Mesendoderm (in vitro differentiated cells): Measurements from ENCODE around the gene CTNNA2.

ENCODE experiments used
- DNase-seq: peaks from one replicate; pipeline ENCODE4 v3.0.0; 2013
- H2AK5ac ChIP-seq: 2 replicates; pipeline ENCODE4 v1.6.1; 2013; ENCODE audit warnings: low read length, inconsistent platforms
- H2BK120ac ChIP-seq: 2 replicates; pipeline ENCODE4 v1.6.1; 2013; ENCODE audit warnings: low read depth, mild to moderate bottlenecking, low read length, moderate library complexity, mixed read lengths
- H2BK15ac ChIP-seq: replicated peaks from 2 replicates; pipeline ENCODE4 v1.6.1; 2013; ENCODE audit warnings: low read depth, mild to moderate bottlenecking, moderate library complexity
- H2BK5ac ChIP-seq: 2 replicates; pipeline ENCODE4 v1.6.1; 2013; ENCODE audit warnings: low read length, inconsistent platforms
- H3K18ac ChIP-seq: 2 replicates; pipeline ENCODE4 v1.6.1; 2013; ENCODE audit warnings: mild to moderate bottlenecking, low read length, mixed read lengths
- H3K23ac ChIP-seq: one replicate; pipeline ENCODE4 v1.6.1; 2013; ENCODE audit warnings: low read length
- H3K27ac ChIP-seq: 2 replicates; pipeline ENCODE4 v1.5.1; 2013; ENCODE audit warnings: low read depth, mild to moderate bottlenecking, inconsistent platforms, low read length, moderate library complexity
- H3K27me3 ChIP-seq: 2 replicates; pipeline ENCODE4 v1.6.1; 2013; ENCODE audit warnings: low read length, control low read depth, mild to moderate bottlenecking, inconsistent platforms; ENCODE audit not compliant: insufficient read depth, poor library complexity
- H3K36me3 ChIP-seq: 2 replicates; pipeline ENCODE4 v1.6.1; 2013; ENCODE audit warnings: low read length, inconsistent platforms; ENCODE audit not compliant: control insufficient read depth, insufficient read depth
- H3K4ac ChIP-seq: one replicate; pipeline ENCODE4 v1.6.1; 2013; ENCODE audit warnings: low read depth, mild to moderate bottlenecking, low read length, moderate library complexity
- H3K4me1 ChIP-seq: 2 replicates; pipeline ENCODE4 v1.6.1; 2013; ENCODE audit warnings: low read depth, low read length, inconsistent platforms; ENCODE audit not compliant: control insufficient read depth
- H3K4me2 ChIP-seq: 2 replicates; pipeline ENCODE4 v1.6.1; 2013; ENCODE audit warnings: low read length
- H3K4me3 ChIP-seq: 2 replicates; pipeline ENCODE4 v1.5.1; 2013; ENCODE audit warnings: mild to moderate bottlenecking, low read length
- H3K56ac ChIP-seq: one replicate; pipeline ENCODE4 v1.6.1; 2013; ENCODE audit warnings: low read length
- H3K79me1 ChIP-seq: 2 replicates; pipeline ENCODE4 v1.6.1; 2013; ENCODE audit warnings: low read length, inconsistent platforms
- H3K79me2 ChIP-seq: 2 replicates; pipeline ENCODE4 v1.6.1; 2013; ENCODE audit warnings: mild to moderate bottlenecking, low read length; ENCODE audit not compliant: control insufficient read depth, insufficient read depth
- H3K9ac ChIP-seq: 2 replicates; pipeline ENCODE4 v1.6.1; 2013; ENCODE audit warnings: low read length, inconsistent platforms
- H4K5ac ChIP-seq: one replicate; pipeline ENCODE4 v1.6.1; 2013; ENCODE audit warnings: low read length
- H4K8ac ChIP-seq: one replicate; pipeline ENCODE4 v1.6.1; 2013; ENCODE audit warnings: low read depth, mild to moderate bottlenecking, control low read depth, low read length, moderate library complexity
- WGBS: extraction: QIAGEN DNeasy Blood & Tissue Kit; methylation state at CpG from one replicate; pipeline ENCODE4 v1.1.7; 2013; ENCODE audit warnings: low lambda C conversion rate, missing lambda C conversion rate; ENCODE audit not compliant: insufficient coverage; ENCODE audit errors: extremely low coverage; 5-methylcytosine and 5-hydroxymethylcytosine counted together

CTNNA2 gene

GRCh38 chr2:79860228-79861058 lies 347.6 kb downstream of the CTNNA2 start:
- Histone ChIP-seq H3K36me3 (no peaks in the 10 kb centered on the region), H3K27me3 (no peaks in the 10 kb centered on the region), H2AK5ac (no peak overlapping the region), H4K5ac (no peak overlapping the region), H4K8ac (no peak overlapping the region), H3K79me2 (no peaks in the 10 kb centered on the region), H2BK15ac (no peak overlapping the region), H3K4me3 (no peak overlapping the region), H3K79me1 (no peaks in the 10 kb centered on the region), H2BK120ac (no peak overlapping the region), H3K56ac (no peak overlapping the region), H3K18ac (no peak overlapping the region), H3K4me1 (peaks cover 1% of the 10 kb centered on the region), H3K4ac (no peak overlapping the region), H3K23ac (no peak overlapping the region), H3K27ac (no peak overlapping the region), H2BK5ac (peak overlapping the region; percentile 4), H3K9ac (no peak overlapping the region), H3K4me2 (no peak overlapping the region)
- peak; percentile 65 for DNase-seq
- WGBS: no CpG with 5 or more reads among the region's 10 CpGs

- DNase-seq: peak; percentile 42
- Histone ChIP-seq H3K36me3 (no peaks in the 10 kb centered on the region), H3K27me3 (no peaks in the 10 kb centered on the region)
Measured at GRCh38 chr2:79861059-79861374, 348.2 kb downstream of the CTNNA2 start.

GRCh38 chr2:79862756-79863155 lies 349.9 kb downstream of the CTNNA2 start:
- DNase-seq: no peak
- no peak overlapping the region for H4K5ac ChIP-seq
- no CpG with 5 or more reads among the region's 1 CpG for WGBS

More at GRCh38 chr2:79861059-79861374, 348.2 kb downstream of the CTNNA2 start:
- Histone ChIP-seq H2BK5ac (no peak overlapping the region), H3K56ac (no peak overlapping the region), H3K27ac (no peak overlapping the region), H3K79me2 (no peaks in the 10 kb centered on the region), H3K4me2 (no peak overlapping the region), H3K9ac (no peak overlapping the region), H3K23ac (no peak overlapping the region), H3K4me1 (peaks cover 1% of the 10 kb centered on the region), H2BK120ac (no peak overlapping the region), H2BK15ac (no peak overlapping the region), H3K18ac (no peak overlapping the region), H3K4ac (no peak overlapping the region), H2AK5ac (no peak overlapping the region), H3K4me3 (no peak overlapping the region), H4K5ac (no peak overlapping the region), H3K79me1 (no peaks in the 10 kb centered on the region), H4K8ac (no peak overlapping the region)
- WGBS: no CpG with 5 or more reads among the region's 1 CpG

DNA sequence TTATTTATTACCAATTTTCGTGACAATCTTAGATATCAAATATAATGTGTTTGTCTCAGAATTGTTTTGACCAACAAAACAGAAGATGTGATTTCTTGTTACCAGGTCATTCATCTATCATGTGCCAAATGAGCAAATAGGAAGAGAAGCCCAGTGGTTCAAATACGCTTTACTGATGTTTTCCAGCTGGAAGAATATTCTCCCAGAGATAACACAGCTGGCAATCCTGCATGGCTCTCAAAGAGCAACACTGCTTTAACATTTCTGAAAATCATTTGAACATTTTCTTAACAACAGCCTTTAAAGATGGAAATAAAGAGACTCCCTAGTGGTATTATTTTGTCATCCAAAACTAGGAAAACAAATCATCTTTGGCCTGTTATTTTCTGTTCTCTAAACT lies 359.8 kb downstream of the CTNNA2 start:
- Histone ChIP-seq H3K56ac (no peak overlapping the region), H4K5ac (no peak overlapping the region), H2BK5ac (no peak overlapping the region), H3K18ac (no peak overlapping the region), H2BK120ac (no peak overlapping the region), H3K9ac (no peak overlapping the region), H3K4me2 (no peak overlapping the region), H3K27ac (no peak overlapping the region), H4K8ac (no peak overlapping the region), H3K4ac (no peak overlapping the region), H3K79me1 (no peaks in the 10 kb centered on the region), H3K36me3 (no peaks in the 10 kb centered on the region), H3K23ac (no peak overlapping the region), H2BK15ac (no peak overlapping the region), H3K27me3 (no peaks in the 10 kb centered on the region), H3K4me1 (no peaks in the 10 kb centered on the region), H3K79me2 (no peaks in the 10 kb centered on the region), H3K4me3 (no peak overlapping the region), H2AK5ac (no peak overlapping the region)
- no peak for DNase-seq
- WGBS: no CpG with 5 or more reads among the region's 2 CpGs

More at GRCh38 chr2:79862756-79863155, 349.9 kb downstream of the CTNNA2 start:
- Histone ChIP-seq H3K4ac (no peak overlapping the region), H3K27ac (no peak overlapping the region), H2BK15ac (no peak overlapping the region), H3K79me1 (no peaks in the 10 kb centered on the region), H4K8ac (no peak overlapping the region), H2BK5ac (no peak overlapping the region), H3K9ac (no peak overlapping the region), H3K4me3 (no peak overlapping the region), H3K79me2 (no peaks in the 10 kb centered on the region), H3K4me1 (peaks cover 1% of the 10 kb centered on the region), H3K36me3 (no peaks in the 10 kb centered on the region), H2BK120ac (no peak overlapping the region), H3K18ac (no peak overlapping the region), H2AK5ac (no peak overlapping the region), H3K4me2 (no peak overlapping the region), H3K27me3 (no peaks in the 10 kb centered on the region), H3K56ac (no peak overlapping the region), H3K23ac (no peak overlapping the region)

DNA sequence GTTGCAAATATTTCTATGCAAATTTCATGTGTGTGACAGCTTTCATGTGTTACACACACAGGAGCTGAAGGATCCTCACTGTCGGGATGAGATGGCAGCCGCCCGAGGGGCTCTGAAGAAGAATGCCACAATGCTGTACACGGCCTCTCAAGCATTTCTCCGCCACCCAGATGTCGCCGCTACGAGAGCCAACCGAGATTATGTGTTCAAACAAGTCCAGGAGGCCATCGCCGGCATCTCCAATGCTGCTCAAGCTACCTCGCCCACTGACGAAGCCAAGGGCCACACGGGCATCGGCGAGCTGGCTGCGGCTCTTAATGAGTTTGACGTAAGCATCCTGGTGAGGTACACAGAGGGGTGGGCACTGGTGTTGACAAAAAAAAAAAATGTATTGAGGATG lies 361.2 kb downstream of the CTNNA2 start:
- no peak overlapping the region for H3K4me3 ChIP-seq
- H3K23ac ChIP-seq: no peak overlapping the region
- H2BK120ac ChIP-seq: no peak overlapping the region
- H2BK5ac ChIP-seq: no peak overlapping the region
- H3K79me1 ChIP-seq: no peaks in the 10 kb centered on the region
- no peak overlapping the region for H3K4ac ChIP-seq
- no peak overlapping the region for H3K56ac ChIP-seq
- no peak overlapping the region for H2AK5ac ChIP-seq
- H3K36me3 ChIP-seq: no peaks in the 10 kb centered on the region
- no peaks in the 10 kb centered on the region for H3K27me3 ChIP-seq
- no peaks in the 10 kb centered on the region for H3K79me2 ChIP-seq
- no peak overlapping the region for H4K8ac ChIP-seq
- no peak overlapping the region for H3K27ac ChIP-seq
- no peak overlapping the region for H3K18ac ChIP-seq
- H3K4me1 ChIP-seq: no peaks in the 10 kb centered on the region
- H4K5ac ChIP-seq: no peak overlapping the region
- WGBS: no CpG with 5 or more reads among the region's 18 CpGs
- H3K4me2 ChIP-seq: no peak overlapping the region
- H2BK15ac ChIP-seq: no peak overlapping the region
- DNase-seq: no peak
- no peak overlapping the region for H3K9ac ChIP-seq

- Histone ChIP-seq H3K56ac (no peak overlapping the region), H2AK5ac (no peak overlapping the region), H2BK5ac (no peak overlapping the region), H3K27ac (no peak overlapping the region), H3K79me1 (no peaks in the 10 kb centered on the region), H4K8ac (no peak overlapping the region), H3K18ac (no peak overlapping the region), H3K9ac (no peak overlapping the region), H3K4me2 (no peak overlapping the region), H3K27me3 (no peaks in the 10 kb centered on the region), H3K79me2 (no peaks in the 10 kb centered on the region), H3K4me3 (no peak overlapping the region), H3K23ac (no peak overlapping the region), H3K4me1 (no peaks in the 10 kb centered on the region), H3K36me3 (no peaks in the 10 kb centered on the region), H2BK15ac (no peak overlapping the region), H2BK120ac (no peak overlapping the region), H3K4ac (no peak overlapping the region), H4K5ac (no peak overlapping the region)
- WGBS: no CpG with 5 or more reads among the region's 3 CpGs
- DNase-seq: peak; percentile 41
Measured at GRCh38 chr2:79876430-79876829, 363.6 kb downstream of the CTNNA2 start.
